Renal cortical epithelial cell (primary cell): ENCODE measurements around the gene AUP1. TPM values are rescaled to one million over a fixed set of nuclear protein-coding genes. Genes with fewer than 3 reads are reported as not detected.
"Not testable (repeated sequence)": the region's sequence is repeated elsewhere in the genome, so short reads cannot be mapped to it uniquely, and the experiment has no call there.

Experiments used
- DNase-seq: peaks from one replicate; pipeline ENCODE4 v3.0.0-alpha.2; 2011; ENCODE audit warnings: low read depth
- total RNA-seq: library from RNA; depleted of rRNA; stranded (reverse); fragments of >200 nt; gene quantifications from 2 replicates; pipeline ENCODE4 v1.2.3, GENCODE V29; 2014

AUP1 gene
- 54.7 and 83.7 TPM in 2 replicates for total RNA-seq

- DNase-seq, result peak; percentile 97
Observed at GRCh38 chr2:74529357-74530238, at the start of gene AUP1, which contains the start of gene HTRA2. TSS of gene AUP1 (minus strand) at chr2:74529706. CDS start at chr2:74529629, 77 bp downstream. TSS of gene HTRA2 (plus strand) at chr2:74529933. CDS start at chr2:74530007, 74 bp downstream.

GRCh38 chr2:74578408-74578807 is 48.9 kb upstream of the AUP1 start:
- DNase-seq, result no peak

GRCh38 chr2:74577448-74577847 is 47.9 kb upstream of the AUP1 start:
- no peak for DNase-seq

- no peak for DNase-seq
Observed at GRCh38 chr2:74576863-74577229, 47.3 kb upstream of the AUP1 start.

GRCh38 chr2:74576211-74576862 is 46.8 kb upstream of the AUP1 start:
- no peak for DNase-seq

GRCh38 chr2:74575320-74575719 is 45.8 kb upstream of the AUP1 start:
- DNase-seq, result no peak

- DNase-seq, result no peak
Observed at GRCh38 chr2:74573747-74574562, 44.4 kb upstream of the AUP1 start.

- DNase-seq, result peak; percentile 31
Observed at GRCh38 chr2:74572178-74572925, 42.8 kb upstream of the AUP1 start.

- no peak for DNase-seq
Observed at GRCh38 chr2:74571058-74571457, 41.6 kb upstream of the AUP1 start.

GRCh38 chr2:74569686-74570085 is 40.2 kb upstream of the AUP1 start:
- DNase-seq, result no peak

GRCh38 chr2:74567881-74568280 is 38.4 kb upstream of the AUP1 start:
- DNase-seq, result peak; percentile 63

- DNase-seq, result peak; percentile 83
Observed at GRCh38 chr2:74566754-74567085, 37.2 kb upstream of the AUP1 start.

GRCh38 chr2:74566076-74566753 is 36.7 kb upstream of the AUP1 start:
- no peak for DNase-seq

- DNase-seq, result no peak
Observed at GRCh38 chr2:74564222-74564621, 34.7 kb upstream of the AUP1 start.

- DNase-seq, result no peak
Observed at GRCh38 chr2:74562126-74562775, 32.7 kb upstream of the AUP1 start.

GRCh38 chr2:74561022-74561421 is 31.5 kb upstream of the AUP1 start:
- DNase-seq, result not testable (repeated sequence)

- peak; percentile 45 for DNase-seq
Observed at GRCh38 chr2:74560591-74560990, 31.1 kb upstream of the AUP1 start.

- no peak for DNase-seq
Observed at GRCh38 chr2:74559912-74560311, 30.4 kb upstream of the AUP1 start.

- DNase-seq, result no peak
Observed at GRCh38 chr2:74558284-74559230, 29.1 kb upstream of the AUP1 start.
